ENCODE measurements around the gene AOX1.

- TF ChIP-seq CTCF (IDR thresholded peaks at IDR 0.05; ENCODE audit: low read depth, low read length, missing input control) (no peak), RAD21 (IDR thresholded peaks at IDR 0.05) (no peak), TAF1 (conservative IDR thresholded peaks at IDR 0.05) (no peak), MAX (IDR thresholded peaks at IDR 0.05) (no peak)
These were observed 23.3 kb downstream of the AOX1 start for GRCh38 chr2:200609028-200609614.

Data from liver (tissue), 3 donors.